GM23338 (cell line): Measurements from ENCODE around the gene CDNF.

Source experiments
- EZH2 ChIP-seq: fragments of 200-600 bp; sonication (generic); IDR thresholded peaks from one replicate; pipeline ENCODE4 v1.8.0; 2017; ENCODE audit warnings: antibody characterized with exemption, mild to moderate bottlenecking, low read depth; ENCODE audit not compliant: unreplicated experiment
- EZH2phosphoT487 ChIP-seq: fragments of 200-600 bp; sonication (generic); IDR thresholded peaks from one replicate; pipeline ENCODE4 v1.8.1; 2018; ENCODE audit warnings: antibody characterized with exemption; ENCODE audit not compliant: unreplicated experiment
- JUNB ChIP-seq: IDR thresholded peaks from one replicate; pipeline ENCODE4 v1.6.1; 2016; ENCODE audit warnings: antibody characterized with exemption; ENCODE audit not compliant: unreplicated experiment
- POLR2AphosphoS5 ChIP-seq: IDR thresholded peaks from 2 replicates; pipeline ENCODE4 v1.6.1; 2016; ENCODE audit warnings: antibody characterized with exemption, low read depth
- STAT1 ChIP-seq: IDR thresholded peaks from one replicate; pipeline ENCODE4 v1.6.1; 2016; ENCODE audit warnings: antibody characterized with exemption; ENCODE audit not compliant: unreplicated experiment
- ZNF114 ChIP-seq: fragments of 250-450 bp; sonication (Bioruptor Pico); IDR thresholded peaks from 2 replicates; pipeline ENCODE4 v1.5.0; 2020; ENCODE audit warnings: mild to moderate bottlenecking, moderate library complexity
- TF ChIP-seq, protein P1 (sequence below), 2 experiments: fragments of 200-600 bp in 1 of 2; sonication (generic) in 1 of 2; conservative IDR thresholded peaks; 2 replicates each; pipeline versions ENCODE4 v1.5.1 to v1.6.1; 2016 to 2017; ENCODE audit warnings: antibody characterized with exemption in 2 of 2, low read depth in 2 of 2, mild to moderate bottlenecking in 2 of 2, moderate library complexity in 1 of 2
- TF ChIP-seq, protein P2 (sequence below): IDR thresholded peaks from one replicate; pipeline ENCODE4 v1.6.1; 2018; ENCODE audit warnings: antibody characterized with exemption; ENCODE audit not compliant: unreplicated experiment
- TF ChIP-seq, protein P3 (sequence below): fragments of 250-450 bp; sonication (Bioruptor Pico); IDR thresholded peaks from 2 replicates; pipeline ENCODE4 v1.5.0; 2020; ENCODE audit warnings: mild to moderate bottlenecking, moderate library complexity

DNA sequence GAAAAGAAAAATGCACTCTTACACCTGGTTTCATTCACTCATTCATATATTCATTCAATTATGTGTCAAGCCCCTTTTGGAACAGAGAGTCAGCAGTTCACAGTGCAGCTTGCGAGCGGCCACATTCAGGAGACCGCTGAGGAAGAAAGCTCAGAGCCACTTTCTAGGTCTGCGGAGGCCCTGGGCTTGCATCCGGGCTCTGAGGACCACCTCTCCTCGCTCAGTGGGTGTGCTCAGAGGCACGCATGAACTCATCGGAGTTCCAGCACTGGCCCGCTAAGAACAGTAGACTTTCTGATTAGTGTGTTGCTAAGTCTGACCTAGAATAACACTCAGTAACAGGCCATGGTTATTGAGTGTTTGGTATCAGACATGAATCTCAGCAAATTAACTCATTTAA, 61.3 kb downstream of the CDNF start:
- TF ChIP-seq, protein P1, sequence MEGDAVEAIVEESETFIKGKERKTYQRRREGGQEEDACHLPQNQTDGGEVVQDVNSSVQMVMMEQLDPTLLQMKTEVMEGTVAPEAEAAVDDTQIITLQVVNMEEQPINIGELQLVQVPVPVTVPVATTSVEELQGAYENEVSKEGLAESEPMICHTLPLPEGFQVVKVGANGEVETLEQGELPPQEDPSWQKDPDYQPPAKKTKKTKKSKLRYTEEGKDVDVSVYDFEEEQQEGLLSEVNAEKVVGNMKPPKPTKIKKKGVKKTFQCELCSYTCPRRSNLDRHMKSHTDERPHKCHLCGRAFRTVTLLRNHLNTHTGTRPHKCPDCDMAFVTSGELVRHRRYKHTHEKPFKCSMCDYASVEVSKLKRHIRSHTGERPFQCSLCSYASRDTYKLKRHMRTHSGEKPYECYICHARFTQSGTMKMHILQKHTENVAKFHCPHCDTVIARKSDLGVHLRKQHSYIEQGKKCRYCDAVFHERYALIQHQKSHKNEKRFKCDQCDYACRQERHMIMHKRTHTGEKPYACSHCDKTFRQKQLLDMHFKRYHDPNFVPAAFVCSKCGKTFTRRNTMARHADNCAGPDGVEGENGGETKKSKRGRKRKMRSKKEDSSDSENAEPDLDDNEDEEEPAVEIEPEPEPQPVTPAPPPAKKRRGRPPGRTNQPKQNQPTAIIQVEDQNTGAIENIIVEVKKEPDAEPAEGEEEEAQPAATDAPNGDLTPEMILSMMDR (conservative IDR thresholded peaks at IDR 0.05; ENCODE audit: low read depth in 2 of 2): no peak
- TF ChIP-seq POLR2AphosphoS5: no peak
- no peak for TF ChIP-seq EZH2
- no peak for TF ChIP-seq EZH2phosphoT487
- TF ChIP-seq, protein P2, sequence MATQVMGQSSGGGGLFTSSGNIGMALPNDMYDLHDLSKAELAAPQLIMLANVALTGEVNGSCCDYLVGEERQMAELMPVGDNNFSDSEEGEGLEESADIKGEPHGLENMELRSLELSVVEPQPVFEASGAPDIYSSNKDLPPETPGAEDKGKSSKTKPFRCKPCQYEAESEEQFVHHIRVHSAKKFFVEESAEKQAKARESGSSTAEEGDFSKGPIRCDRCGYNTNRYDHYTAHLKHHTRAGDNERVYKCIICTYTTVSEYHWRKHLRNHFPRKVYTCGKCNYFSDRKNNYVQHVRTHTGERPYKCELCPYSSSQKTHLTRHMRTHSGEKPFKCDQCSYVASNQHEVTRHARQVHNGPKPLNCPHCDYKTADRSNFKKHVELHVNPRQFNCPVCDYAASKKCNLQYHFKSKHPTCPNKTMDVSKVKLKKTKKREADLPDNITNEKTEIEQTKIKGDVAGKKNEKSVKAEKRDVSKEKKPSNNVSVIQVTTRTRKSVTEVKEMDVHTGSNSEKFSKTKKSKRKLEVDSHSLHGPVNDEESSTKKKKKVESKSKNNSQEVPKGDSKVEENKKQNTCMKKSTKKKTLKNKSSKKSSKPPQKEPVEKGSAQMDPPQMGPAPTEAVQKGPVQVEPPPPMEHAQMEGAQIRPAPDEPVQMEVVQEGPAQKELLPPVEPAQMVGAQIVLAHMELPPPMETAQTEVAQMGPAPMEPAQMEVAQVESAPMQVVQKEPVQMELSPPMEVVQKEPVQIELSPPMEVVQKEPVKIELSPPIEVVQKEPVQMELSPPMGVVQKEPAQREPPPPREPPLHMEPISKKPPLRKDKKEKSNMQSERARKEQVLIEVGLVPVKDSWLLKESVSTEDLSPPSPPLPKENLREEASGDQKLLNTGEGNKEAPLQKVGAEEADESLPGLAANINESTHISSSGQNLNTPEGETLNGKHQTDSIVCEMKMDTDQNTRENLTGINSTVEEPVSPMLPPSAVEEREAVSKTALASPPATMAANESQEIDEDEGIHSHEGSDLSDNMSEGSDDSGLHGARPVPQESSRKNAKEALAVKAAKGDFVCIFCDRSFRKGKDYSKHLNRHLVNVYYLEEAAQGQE: no peak
- no peak for TF ChIP-seq STAT1
- TF ChIP-seq ZNF114 (CRISPR knock-in tag): no peak
- TF ChIP-seq, protein P3, sequence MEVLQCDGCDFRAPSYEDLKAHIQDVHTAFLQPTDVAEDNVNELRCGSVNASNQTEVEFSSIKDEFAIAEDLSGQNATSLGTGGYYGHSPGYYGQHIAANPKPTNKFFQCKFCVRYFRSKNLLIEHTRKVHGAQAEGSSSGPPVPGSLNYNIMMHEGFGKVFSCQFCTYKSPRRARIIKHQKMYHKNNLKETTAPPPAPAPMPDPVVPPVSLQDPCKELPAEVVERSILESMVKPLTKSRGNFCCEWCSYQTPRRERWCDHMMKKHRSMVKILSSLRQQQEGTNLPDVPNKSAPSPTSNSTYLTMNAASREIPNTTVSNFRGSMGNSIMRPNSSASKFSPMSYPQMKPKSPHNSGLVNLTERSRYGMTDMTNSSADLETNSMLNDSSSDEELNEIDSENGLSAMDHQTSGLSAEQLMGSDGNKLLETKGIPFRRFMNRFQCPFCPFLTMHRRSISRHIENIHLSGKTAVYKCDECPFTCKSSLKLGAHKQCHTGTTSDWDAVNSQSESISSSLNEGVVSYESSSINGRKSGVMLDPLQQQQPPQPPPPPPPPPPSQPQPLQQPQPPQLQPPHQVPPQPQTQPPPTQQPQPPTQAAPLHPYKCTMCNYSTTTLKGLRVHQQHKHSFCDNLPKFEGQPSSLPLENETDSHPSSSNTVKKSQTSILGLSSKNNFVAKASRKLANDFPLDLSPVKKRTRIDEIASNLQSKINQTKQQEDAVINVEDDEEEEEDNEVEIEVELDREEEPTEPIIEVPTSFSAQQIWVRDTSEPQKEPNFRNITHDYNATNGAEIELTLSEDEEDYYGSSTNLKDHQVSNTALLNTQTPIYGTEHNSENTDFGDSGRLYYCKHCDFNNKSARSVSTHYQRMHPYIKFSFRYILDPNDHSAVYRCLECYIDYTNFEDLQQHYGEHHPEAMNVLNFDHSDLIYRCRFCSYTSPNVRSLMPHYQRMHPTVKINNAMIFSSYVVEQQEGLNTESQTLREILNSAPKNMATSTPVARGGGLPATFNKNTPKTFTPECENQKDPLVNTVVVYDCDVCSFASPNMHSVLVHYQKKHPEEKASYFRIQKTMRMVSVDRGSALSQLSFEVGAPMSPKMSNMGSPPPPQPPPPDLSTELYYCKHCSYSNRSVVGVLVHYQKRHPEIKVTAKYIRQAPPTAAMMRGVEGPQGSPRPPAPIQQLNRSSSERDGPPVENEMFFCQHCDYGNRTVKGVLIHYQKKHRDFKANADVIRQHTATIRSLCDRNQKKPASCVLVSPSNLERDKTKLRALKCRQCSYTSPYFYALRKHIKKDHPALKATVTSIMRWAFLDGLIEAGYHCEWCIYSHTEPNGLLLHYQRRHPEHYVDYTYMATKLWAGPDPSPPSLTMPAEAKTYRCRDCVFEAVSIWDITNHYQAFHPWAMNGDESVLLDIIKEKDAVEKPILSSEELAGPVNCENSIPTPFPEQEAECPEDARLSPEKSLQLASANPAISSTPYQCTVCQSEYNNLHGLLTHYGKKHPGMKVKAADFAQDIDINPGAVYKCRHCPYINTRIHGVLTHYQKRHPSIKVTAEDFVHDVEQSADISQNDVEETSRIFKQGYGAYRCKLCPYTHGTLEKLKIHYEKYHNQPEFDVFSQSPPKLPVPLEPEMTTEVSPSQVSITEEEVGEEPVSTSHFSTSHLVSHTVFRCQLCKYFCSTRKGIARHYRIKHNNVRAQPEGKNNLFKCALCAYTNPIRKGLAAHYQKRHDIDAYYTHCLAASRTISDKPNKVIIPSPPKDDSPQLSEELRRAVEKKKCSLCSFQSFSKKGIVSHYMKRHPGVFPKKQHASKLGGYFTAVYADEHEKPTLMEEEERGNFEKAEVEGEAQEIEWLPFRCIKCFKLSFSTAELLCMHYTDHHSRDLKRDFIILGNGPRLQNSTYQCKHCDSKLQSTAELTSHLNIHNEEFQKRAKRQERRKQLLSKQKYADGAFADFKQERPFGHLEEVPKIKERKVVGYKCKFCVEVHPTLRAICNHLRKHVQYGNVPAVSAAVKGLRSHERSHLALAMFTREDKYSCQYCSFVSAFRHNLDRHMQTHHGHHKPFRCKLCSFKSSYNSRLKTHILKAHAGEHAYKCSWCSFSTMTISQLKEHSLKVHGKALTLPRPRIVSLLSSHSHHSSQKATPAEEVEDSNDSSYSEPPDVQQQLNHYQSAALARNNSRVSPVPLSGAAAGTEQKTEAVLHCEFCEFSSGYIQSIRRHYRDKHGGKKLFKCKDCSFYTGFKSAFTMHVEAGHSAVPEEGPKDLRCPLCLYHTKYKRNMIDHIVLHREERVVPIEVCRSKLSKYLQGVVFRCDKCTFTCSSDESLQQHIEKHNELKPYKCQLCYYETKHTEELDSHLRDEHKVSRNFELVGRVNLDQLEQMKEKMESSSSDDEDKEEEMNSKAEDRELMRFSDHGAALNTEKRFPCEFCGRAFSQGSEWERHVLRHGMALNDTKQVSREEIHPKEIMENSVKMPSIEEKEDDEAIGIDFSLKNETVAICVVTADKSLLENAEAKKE (CRISPR knock-in tag): no peak
- no peak for TF ChIP-seq JUNB
